Activated CD4-positive, alpha-beta T cell treated with anti-CD3 and anti-CD28 coated beads, Interleukin-2, amount 10 ng/mL, durations not matched to agents 7 days and 5 days (primary cell): ENCODE results near the gene RNF217. TPM values are rescaled to one million over a fixed set of nuclear protein-coding genes. Genes with fewer than 3 reads are reported as not detected.
"Not testable (repeated sequence)": the region's sequence is repeated elsewhere in the genome, so short reads cannot be mapped to it uniquely, and the experiment has no call there.

Experiments
- CTCF ChIA-PET: fragments of 350-600 bp; sonication (Branson Sonifier 250); formaldehyde crosslinking; loops from one replicate; lab custom pipeline; 2021; ENCODE audit warnings: antibody characterized with exemption; lab: Charles Lee
- POLR2A ChIA-PET: fragments of 350-600 bp; sonication (Branson Sonifier 250); formaldehyde crosslinking; loops from one replicate; lab custom pipeline; 2021; ENCODE audit warnings: antibody characterized with exemption; lab: Charles Lee
- DNase-seq: peaks from one replicate; pipeline ENCODE4 v3.0.0-alpha.2; 2020
- H3K27ac Mint-ChIP-seq: one replicate; pipeline ENCODE4 v1.8.0; 2021; ENCODE audit warnings: mild to moderate bottlenecking, moderate library complexity, mixed read lengths
- H3K27me3 Mint-ChIP-seq: one replicate; pipeline ENCODE4 v1.8.0; 2021; ENCODE audit warnings: mixed read lengths
- H3K36me3 Mint-ChIP-seq: one replicate; pipeline ENCODE4 v1.8.0; 2021; ENCODE audit warnings: low read depth, mixed read lengths
- H3K4me1 Mint-ChIP-seq: one replicate; pipeline ENCODE4 v1.8.0; 2021; ENCODE audit warnings: mixed read lengths
- H3K4me3 Mint-ChIP-seq: one replicate; pipeline ENCODE4 v1.8.0; 2021; ENCODE audit warnings: mild to moderate bottlenecking, moderate library complexity, mixed read lengths
- H3K9me3 Mint-ChIP-seq: one replicate; pipeline ENCODE4 v1.8.0; 2021; ENCODE audit warnings: mixed read lengths
- total RNA-seq, 2 experiments: library from RNA; stranded (reverse); gene quantifications; one replicate each; pipeline ENCODE4 v1.2.3, GENCODE V29; 2021

Gene RNF217
- total RNA-seq, 2 experiments from 2014 or later: 1.1 to 2.1 TPM

GRCh38 chr6:124953808-124954207 is 8.4 kb upstream of the RNF217 start:
- ChIA-PET POLR2A (no interaction called here), CTCF (no interaction called here)
- Mint-ChIP-seq H3K27me3 (peaks cover 16% of the 10 kb centered on the region), H3K27ac (no peak overlapping the region), H3K36me3 (no peaks in the 10 kb centered on the region), H3K9me3 (no peaks in the 10 kb centered on the region), H3K4me3 (no peak overlapping the region), H3K4me1 (no peaks in the 10 kb centered on the region)
- DNase-seq: no peak

GRCh38 chr6:124955108-124955856 is 7.0 kb upstream of the RNF217 start:
- Mint-ChIP-seq H3K9me3 (no peaks in the 10 kb centered on the region), H3K27ac (no peak overlapping the region), H3K36me3 (no peaks in the 10 kb centered on the region), H3K27me3 (peaks cover 25% of the 10 kb centered on the region), H3K4me1 (no peaks in the 10 kb centered on the region), H3K4me3 (no peak overlapping the region)
- ChIA-PET POLR2A (no interaction called here), CTCF (no interaction called here)
- no peak for DNase-seq

GRCh38 chr6:124956018-124956417 is 6.2 kb upstream of the RNF217 start:
- Mint-ChIP-seq H3K4me3 (no peak overlapping the region), H3K4me1 (no peaks in the 10 kb centered on the region), H3K36me3 (no peaks in the 10 kb centered on the region), H3K9me3 (no peaks in the 10 kb centered on the region), H3K27me3 (peaks cover 32% of the 10 kb centered on the region), H3K27ac (no peak overlapping the region)
- ChIA-PET CTCF (no interaction called here), POLR2A (no interaction called here)
- no peak for DNase-seq

- H3K9me3 Mint-ChIP-seq: no peaks in the 10 kb centered on the region
- H3K27ac Mint-ChIP-seq: no peak overlapping the region
- H3K4me3 Mint-ChIP-seq: no peak overlapping the region
- CTCF ChIA-PET: no interaction called here
- peaks cover 41% of the 10 kb centered on the region for H3K27me3 Mint-ChIP-seq
- H3K36me3 Mint-ChIP-seq: no peaks in the 10 kb centered on the region
- POLR2A ChIA-PET: no interaction called here
- peaks cover 8% of the 10 kb centered on the region for H3K4me1 Mint-ChIP-seq
- no peak for DNase-seq
Observed at GRCh38 chr6:124958149-124958548, 4.1 kb upstream of the RNF217 start.

- Mint-ChIP-seq H3K36me3 (no peaks in the 10 kb centered on the region), H3K9me3 (no peaks in the 10 kb centered on the region), H3K27me3 (peaks cover 48% of the 10 kb centered on the region), H3K4me1 (peaks cover 15% of the 10 kb centered on the region), H3K4me3 (no peak overlapping the region), H3K27ac (no peak overlapping the region)
- DNase-seq: no peak
- CTCF ChIA-PET: no interaction called here
- POLR2A ChIA-PET: no interaction called here
Observed at GRCh38 chr6:124958759-124959354, 3.4 kb upstream of the RNF217 start.

- peak overlapping the region; percentile 77 for H3K4me3 Mint-ChIP-seq
- no peak overlapping the region for H3K27ac Mint-ChIP-seq
- H3K36me3 Mint-ChIP-seq: no peaks in the 10 kb centered on the region
- DNase-seq: no peak
- peaks cover 26% of the 10 kb centered on the region for H3K4me1 Mint-ChIP-seq
- peaks cover 60% of the 10 kb centered on the region for H3K27me3 Mint-ChIP-seq
- ChIA-PET CTCF (no interaction called here), POLR2A (no interaction called here)
- no peaks in the 10 kb centered on the region for H3K9me3 Mint-ChIP-seq
Observed at GRCh38 chr6:124960757-124961463, 1.3 kb upstream of the RNF217 start.

- Mint-ChIP-seq H3K36me3 (no peaks in the 10 kb centered on the region), H3K27me3 (peaks cover 62% of the 10 kb centered on the region), H3K27ac (peak overlapping the region; percentile 66), H3K4me3 (peak overlapping the region; percentile 77), H3K9me3 (no peaks in the 10 kb centered on the region), H3K4me1 (peaks cover 29% of the 10 kb centered on the region)
- CTCF ChIA-PET: no interaction called here
- POLR2A ChIA-PET: no interaction called here
- DNase-seq: no peak
Observed at GRCh38 chr6:124961464-124961776, 817 bp upstream of the RNF217 start.

GRCh38 chr6:124962639-124963415 is 590 bp downstream of the RNF217 start:
- Mint-ChIP-seq H3K36me3 (no peaks in the 10 kb centered on the region), H3K27me3 (peaks cover 52% of the 10 kb centered on the region), H3K9me3 (no peaks in the 10 kb centered on the region), H3K4me3 (peak overlapping the region; percentile 59), H3K27ac (peak overlapping the region; percentile 51), H3K4me1 (peaks cover 31% of the 10 kb centered on the region)
- CTCF ChIA-PET: no interaction called here
- POLR2A ChIA-PET: no interaction called here
- no peak for DNase-seq

GRCh38 chr6:124963416-124963785 is 1.2 kb downstream of the RNF217 start:
- CTCF ChIA-PET: no interaction called here
- H3K4me3 Mint-ChIP-seq: peak overlapping the region; percentile 59
- H3K4me1 Mint-ChIP-seq: peaks cover 31% of the 10 kb centered on the region
- no peak for DNase-seq
- POLR2A ChIA-PET: no interaction called here
- peak overlapping the region; percentile 14 for H3K27ac Mint-ChIP-seq
- H3K36me3 Mint-ChIP-seq: no peaks in the 10 kb centered on the region
- peaks cover 49% of the 10 kb centered on the region for H3K27me3 Mint-ChIP-seq
- H3K9me3 Mint-ChIP-seq: no peaks in the 10 kb centered on the region

- peaks cover 31% of the 10 kb centered on the region for H3K4me1 Mint-ChIP-seq
- peak overlapping the region; percentile 59 for H3K4me3 Mint-ChIP-seq
- DNase-seq: no peak
- ChIA-PET CTCF (no interaction called here), POLR2A (no interaction called here)
- H3K27ac Mint-ChIP-seq: no peak overlapping the region
- H3K9me3 Mint-ChIP-seq: no peaks in the 10 kb centered on the region
- no peaks in the 10 kb centered on the region for H3K36me3 Mint-ChIP-seq
- H3K27me3 Mint-ChIP-seq: peaks cover 46% of the 10 kb centered on the region
Observed at GRCh38 chr6:124963831-124964763, 1.9 kb downstream of the RNF217 start.

- H3K9me3 Mint-ChIP-seq: no peaks in the 10 kb centered on the region
- ChIA-PET CTCF (no interaction called here), POLR2A (no interaction called here)
- H3K4me3 Mint-ChIP-seq: no peak overlapping the region
- no peak overlapping the region for H3K27ac Mint-ChIP-seq
- peaks cover 43% of the 10 kb centered on the region for H3K27me3 Mint-ChIP-seq
- no peaks in the 10 kb centered on the region for H3K36me3 Mint-ChIP-seq
- no peak for DNase-seq
- peaks cover 31% of the 10 kb centered on the region for H3K4me1 Mint-ChIP-seq
Observed at GRCh38 chr6:124964764-124965105, 2.5 kb downstream of the RNF217 start.

GRCh38 chr6:124965424-124965850 is 3.2 kb downstream of the RNF217 start:
- POLR2A ChIA-PET, H3K4me3 Mint-ChIP-seq, H3K27ac Mint-ChIP-seq, DNase-seq, H3K36me3 Mint-ChIP-seq, H3K9me3 Mint-ChIP-seq, CTCF ChIA-PET: not testable (repeated sequence)
- Mint-ChIP-seq H3K27me3 (peaks cover 37% of the 10 kb centered on the region), H3K4me1 (peaks cover 31% of the 10 kb centered on the region)
